NOMO-1 treated with DMSO at 0.1 percent for 48 hours (cell line): ENCODE data around the gene SETD1B.
A peak's percentile ranks its signal among the peaks of the same experiment; 100 is the strongest.

Experiments
- DNase-seq: peaks from one replicate; lab custom pipeline; 2025; ENCODE audit not compliant: unreplicated experiment; lab: John Stamatoyannopoulos, UW

The SETD1B gene

DNA sequence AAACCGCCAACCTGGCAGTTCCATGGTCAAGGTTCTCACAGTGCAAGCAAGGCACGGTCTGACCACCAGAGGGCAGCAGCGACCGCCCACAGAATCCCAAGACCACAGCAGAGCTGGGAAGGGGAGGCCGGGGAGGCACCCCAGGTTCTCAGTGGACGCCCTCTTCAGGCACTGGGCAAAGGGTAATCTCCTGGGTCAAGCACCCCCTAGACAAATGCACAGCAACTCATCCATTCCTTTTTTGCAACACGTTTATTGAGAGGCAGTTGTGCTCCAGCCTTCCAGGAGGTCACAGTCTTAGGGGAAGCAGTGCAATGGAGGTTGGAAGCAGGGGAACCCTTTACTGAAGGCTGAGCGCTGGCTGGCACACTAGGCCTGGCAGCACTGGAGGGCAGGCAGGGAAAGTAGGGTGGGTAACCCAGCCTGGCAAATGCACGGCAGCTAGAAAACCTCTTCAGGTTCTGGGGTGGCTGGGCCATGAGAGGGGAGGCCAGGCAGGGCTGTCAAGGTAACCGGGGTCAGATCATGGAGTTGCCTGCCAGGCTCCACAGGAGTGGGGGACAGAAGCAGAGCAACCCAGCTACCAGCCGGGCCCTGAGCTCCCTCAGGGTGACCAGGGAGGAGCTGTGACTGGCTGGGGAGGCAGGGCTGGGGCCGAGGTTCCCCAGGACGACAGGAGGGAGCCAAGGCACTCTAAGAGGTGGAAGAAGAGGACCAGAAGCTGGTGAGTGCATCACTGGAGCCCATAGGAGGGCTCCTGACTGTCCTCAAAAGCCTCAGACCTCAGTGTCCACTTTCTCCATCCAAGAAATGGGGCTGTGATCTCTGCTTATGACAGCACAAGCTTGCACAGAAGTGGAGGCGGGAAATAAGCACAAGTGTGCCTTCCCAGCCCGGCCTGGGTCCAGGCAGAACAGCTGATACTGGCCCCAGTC, 8.5 kb upstream of the SETD1B start:
- peak; percentile 66 for DNase-seq

DNA sequence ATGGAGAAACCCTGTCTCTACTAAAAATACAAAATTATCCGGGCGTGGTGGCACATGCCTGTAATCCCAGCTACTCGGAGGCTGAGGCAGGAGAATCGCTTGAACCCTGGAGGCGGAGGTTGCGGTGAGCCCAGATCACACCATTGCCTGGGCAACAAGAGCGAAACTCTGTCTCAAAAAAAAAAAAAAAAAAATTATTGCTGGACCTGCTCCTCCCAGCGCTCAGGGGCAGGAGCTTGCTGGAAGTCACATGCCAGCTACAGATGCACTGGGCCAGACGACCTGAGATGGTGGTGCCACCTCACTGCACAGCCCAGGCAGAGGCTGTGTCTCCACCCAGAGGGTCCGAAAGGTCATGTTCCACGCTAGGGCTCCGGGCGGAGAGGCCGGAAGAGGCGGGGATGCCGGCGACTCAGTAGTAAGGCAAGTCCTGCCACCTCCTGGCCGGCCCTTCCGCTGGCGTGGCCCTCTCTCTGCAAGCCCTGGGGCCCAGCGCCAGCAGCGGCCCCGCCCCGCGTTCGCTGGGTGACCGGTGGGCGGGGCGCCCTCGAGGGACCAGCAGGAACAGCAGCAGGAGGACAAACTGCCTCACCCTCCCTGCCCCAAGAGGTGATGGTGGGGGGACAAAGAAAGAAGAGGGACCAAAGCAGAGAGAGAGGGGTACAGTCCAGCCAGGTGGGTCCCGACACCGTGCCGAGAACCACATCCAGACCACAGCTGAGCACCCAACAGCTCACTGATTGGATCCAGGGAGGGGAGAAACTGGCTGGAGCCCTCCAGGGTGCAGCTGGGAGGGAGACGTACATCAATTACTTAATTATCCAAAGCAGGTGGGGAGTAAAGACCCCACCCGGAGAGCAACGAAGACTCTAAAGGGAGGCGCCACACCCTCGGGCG, 6.7 kb upstream of the SETD1B start:
- peak; percentile 53 for DNase-seq

DNA sequence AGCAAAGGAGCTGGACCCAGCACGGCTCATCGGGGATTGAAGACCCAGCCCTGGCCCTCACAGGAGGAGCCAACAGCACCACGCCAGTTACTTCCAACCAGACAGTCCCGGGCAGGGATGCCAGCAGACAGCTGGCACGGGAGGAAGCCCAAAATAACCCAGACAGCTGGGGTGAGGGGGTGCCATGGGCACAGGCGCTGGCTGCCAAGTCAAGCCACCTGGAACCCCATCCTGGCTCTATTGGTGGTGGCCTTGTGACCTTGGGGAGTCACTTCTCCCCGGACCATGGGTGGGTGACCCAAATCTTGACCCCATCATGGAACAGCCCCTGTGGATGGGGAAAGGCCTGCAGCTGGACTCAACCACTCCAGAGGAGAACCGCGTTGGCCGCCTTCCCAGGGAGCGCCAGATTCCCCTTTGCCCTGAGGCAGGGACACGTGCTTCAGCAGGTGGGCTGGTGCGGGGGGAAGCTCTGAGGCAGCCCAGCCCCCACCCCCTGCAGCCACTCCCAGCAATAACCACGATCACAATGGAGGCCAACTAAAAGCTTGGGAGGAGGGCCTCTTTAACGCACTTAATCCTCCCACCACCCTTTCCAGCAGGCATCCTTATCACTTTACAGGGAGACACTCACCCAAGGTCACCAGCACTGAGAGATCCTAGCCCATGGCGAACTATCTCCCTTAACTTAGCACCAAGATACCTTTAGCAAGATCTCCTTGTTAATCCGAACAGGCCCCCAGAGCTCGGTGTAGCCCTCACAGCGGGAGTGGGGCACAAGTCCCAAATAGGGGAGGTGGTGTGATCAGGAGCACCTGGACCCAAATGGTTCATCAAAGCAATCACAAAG, 5.6 kb upstream of the SETD1B start:
- no peak for DNase-seq

GRCh38 chr12:121798787-121799155, 5.0 kb upstream of the SETD1B start:
- no peak for DNase-seq

GRCh38 chr12:121799156-121799841, 4.5 kb upstream of the SETD1B start:
- peak; percentile 76 for DNase-seq

DNA sequence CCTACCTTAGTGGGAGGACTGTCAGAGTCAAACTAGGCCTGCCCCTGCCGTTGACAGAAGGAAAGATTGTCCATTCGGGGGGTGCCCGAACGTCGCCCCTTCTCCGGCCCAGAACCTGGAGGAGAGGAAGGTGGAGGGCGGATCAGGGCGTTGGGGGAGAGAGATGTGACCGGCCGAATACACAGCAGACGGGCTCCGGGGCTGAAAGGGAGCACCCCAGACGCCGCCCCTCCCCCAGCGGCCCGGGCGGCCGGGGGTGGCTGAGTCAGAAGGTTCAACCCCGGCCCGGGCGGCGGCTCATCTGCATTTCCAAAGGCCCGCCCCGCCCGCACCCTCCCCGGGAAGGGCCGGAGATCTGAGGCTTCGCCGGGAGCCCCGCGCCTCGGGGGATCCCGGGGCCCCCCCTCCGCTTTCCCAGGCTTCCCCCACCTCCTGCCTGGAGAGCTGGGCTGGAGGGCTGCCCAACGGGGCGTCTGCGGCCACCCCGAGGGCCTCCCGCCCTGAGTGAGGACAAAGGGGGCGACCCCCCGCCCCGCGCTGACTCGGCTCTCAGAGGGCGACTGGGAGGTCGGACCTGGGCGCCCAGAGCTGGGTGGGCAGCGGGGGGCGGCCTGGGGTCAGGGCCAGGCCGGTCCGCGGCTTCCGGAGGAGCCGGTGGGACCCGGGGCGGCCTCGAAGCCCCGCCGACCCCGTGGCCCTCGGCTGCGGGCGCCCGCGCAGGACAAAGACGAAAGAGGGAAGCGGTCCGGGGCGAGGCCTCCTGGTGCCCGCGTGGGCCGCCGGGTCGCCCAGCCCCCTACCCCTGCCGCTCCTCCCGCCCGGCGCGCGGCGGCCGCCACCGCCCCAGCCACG, 3.7 kb upstream of the SETD1B start:
- peak; percentile 75 for DNase-seq

- peak; percentile 52 for DNase-seq
Measured at GRCh38 chr12:121800694-121801594, 2.9 kb upstream of the SETD1B start.

DNA sequence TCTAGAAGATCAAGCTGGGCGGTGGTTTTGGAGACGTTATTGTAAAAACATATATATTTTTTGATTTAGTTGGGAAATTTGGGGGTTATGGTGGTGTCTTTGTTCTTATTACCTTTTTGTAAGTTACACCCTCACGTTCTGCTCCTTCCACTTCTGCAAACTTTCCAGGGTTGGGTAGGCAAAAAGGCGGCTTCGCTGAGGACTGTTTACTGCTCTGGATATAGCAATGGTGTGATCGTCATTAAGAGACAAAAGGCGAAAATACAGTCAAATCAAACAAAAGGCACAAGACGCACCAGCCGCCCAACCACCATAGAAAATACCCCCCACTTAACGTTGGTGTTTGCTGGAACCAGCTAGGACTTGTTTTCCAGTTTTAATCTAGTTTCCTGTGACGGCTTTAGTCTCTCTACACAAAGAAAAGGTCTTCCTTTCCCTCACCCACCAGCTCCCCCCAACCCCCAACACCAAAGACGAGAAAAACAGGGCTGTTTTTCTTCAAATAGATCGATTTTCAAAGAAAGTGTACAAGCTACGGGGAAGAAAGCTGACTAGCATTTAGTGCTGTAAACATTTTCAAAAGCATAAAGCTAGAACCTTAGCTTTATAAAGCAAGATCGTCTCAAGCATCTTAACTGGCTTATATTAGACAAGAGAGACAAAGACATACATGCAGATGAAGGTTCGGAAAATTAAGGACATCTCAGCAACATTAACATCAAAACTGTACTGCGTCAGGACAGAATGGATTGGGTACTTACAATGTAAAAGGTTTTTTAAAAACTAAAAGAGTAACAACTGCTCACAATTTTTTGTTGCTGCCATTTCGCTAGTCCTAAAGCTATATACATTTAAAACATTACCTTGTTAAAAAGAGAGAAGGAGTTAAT, 2.0 kb upstream of the SETD1B start:
- DNase-seq = peak; percentile 51

DNA sequence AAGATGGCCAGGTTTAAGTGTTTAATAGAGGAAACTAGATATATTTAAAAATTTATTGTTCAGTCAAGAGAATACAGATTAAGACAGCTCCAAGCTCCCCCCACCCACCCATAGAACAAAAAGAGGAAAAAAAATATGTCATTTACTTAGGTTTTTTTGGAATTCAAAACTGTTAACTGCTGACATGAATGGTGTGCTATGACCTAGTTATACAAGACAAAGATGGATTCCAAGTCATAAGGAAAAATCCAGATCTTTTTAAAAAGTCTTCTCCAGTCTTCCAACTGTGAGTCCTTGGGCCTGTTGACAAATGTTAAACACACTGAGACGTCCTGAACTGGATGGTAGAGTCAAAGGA, 1.3 kb upstream of the SETD1B start:
- DNase-seq = peak; percentile 54

GRCh38 chr12:121802843-121803698, 738 bp upstream of the SETD1B start:
- DNase-seq = peak; percentile 96

DNA sequence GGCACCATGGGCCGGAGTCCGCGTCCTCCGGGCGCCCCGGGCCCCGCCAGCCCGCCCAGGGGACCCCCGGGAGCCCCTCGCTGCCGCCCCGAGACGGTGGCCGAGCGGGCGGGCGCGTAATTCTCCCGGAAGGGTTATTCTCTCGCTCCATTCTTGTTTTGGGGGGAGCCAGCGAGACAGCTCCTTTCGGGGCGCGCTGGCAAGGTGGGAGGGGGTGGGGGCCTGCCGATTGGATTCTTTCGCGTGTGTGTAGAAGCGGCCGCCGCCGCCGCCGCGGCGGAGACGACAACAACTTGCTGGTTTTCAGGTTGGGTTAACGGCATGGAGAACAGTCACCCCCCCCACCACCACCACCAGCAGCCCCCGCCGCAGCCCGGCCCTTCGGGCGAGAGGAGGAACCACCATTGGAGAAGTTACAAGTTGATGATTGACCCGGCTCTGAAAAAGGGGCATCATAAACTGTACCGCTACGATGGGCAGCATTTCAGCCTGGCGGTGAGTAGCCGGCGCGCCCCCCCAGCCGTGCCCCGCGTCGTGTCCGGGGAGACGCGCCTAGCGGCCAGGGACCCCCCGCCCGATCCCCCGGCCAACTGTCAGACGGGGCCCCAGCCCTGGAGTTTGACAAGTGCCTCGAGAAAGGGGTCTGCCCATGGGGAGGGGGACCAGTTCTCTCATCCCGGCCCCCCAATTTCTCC, 755 bp downstream of the SETD1B start:
- DNase-seq = peak; percentile 16

GRCh38 chr12:121805171-121806008, 1.6 kb downstream of the SETD1B start:
- no peak for DNase-seq

- DNase-seq = no peak
Measured at GRCh38 chr12:121806009-121806545, 2.3 kb downstream of the SETD1B start.

DNA sequence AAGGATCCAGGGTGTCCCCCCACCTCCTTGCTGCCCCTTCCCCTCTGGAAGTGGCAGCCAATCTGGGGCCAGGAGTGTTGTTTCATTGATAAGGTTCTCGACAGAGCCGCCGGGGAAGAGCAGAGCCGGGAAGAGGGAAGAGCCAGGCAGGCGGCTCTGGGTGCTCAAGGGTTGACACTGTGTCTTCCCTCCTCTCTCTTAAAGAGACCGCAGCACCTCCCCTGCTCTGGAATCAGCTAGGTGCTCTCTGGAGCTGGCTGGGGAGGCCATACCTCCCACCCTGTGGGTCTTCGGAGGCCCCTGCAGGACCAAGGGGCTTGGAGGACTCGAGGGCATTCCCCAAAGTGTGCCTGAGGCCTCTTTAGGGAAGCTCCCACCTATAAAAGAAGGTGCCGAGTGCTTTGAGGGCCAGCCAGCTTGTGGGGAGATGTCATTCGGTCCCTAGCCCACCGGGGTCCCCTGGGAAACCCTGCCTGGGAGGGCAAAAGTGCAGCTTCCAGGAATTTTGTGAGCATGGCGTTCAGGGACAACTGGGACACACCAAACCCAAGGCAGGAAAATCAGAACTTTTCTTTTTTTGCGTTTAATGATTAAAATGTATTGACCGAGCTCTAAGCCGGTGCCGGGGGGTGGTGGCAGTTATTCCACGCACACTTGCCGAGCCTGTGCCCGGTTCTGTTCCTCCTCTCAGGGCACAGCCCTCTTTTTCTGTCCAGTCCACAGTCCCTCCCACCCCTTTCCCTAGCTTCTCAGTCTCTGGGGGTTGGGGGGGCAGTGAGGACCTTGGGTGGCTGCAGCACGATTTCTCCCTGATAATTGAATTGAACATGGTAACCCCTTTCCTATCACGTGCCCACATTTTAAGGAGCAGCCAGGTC, 3.0 kb downstream of the SETD1B start:
- DNase-seq = no peak
